Effector memory CD4-positive, alpha-beta T cell (primary cell): Measurements from ENCODE around the gene SLC12A9.
"Not testable (repeated sequence)": the region's sequence is repeated elsewhere in the genome, so short reads cannot be mapped to it uniquely, and the experiment has no call there.

ENCODE experiments used
- DNase-seq, 3 donors: peaks; one replicate each; pipeline ENCODE4 v3.0.0-alpha.2; 2020
- H3K27ac ChIP-seq: 2 replicates; pipeline ENCODE4 v1.7.0; 2013; ENCODE audit warnings: mild to moderate bottlenecking, low read length, moderate library complexity; ENCODE audit not compliant: insufficient read depth, poor library complexity, severe bottlenecking
- H3K27me3 ChIP-seq: replicated peaks from 2 replicates; pipeline ENCODE4 v1.7.0; 2013; ENCODE audit warnings: mild to moderate bottlenecking, low read length; ENCODE audit not compliant: insufficient read depth, control insufficient read depth, poor library complexity, severe bottlenecking
- H3K36me3 ChIP-seq: 2 replicates; pipeline ENCODE4 v1.7.0; 2013; ENCODE audit warnings: mild to moderate bottlenecking, low read length, moderate library complexity; ENCODE audit not compliant: control insufficient read depth, insufficient read depth
- H3K4me1 ChIP-seq: 2 replicates; pipeline ENCODE4 v1.7.0; 2013; ENCODE audit warnings: low read length, mild to moderate bottlenecking; ENCODE audit not compliant: control insufficient read depth, insufficient read depth, poor library complexity, severe bottlenecking
- H3K4me3 ChIP-seq: 2 replicates; pipeline ENCODE4 v1.7.0; 2013; ENCODE audit warnings: low read length, low read depth, mild to moderate bottlenecking; ENCODE audit not compliant: insufficient read depth, poor library complexity, severe bottlenecking
- H3K9me3 ChIP-seq: 2 replicates; pipeline ENCODE4 v1.7.0; 2013; ENCODE audit warnings: mild to moderate bottlenecking, low read length, moderate library complexity; ENCODE audit not compliant: control insufficient read depth

SLC12A9 gene

DNA sequence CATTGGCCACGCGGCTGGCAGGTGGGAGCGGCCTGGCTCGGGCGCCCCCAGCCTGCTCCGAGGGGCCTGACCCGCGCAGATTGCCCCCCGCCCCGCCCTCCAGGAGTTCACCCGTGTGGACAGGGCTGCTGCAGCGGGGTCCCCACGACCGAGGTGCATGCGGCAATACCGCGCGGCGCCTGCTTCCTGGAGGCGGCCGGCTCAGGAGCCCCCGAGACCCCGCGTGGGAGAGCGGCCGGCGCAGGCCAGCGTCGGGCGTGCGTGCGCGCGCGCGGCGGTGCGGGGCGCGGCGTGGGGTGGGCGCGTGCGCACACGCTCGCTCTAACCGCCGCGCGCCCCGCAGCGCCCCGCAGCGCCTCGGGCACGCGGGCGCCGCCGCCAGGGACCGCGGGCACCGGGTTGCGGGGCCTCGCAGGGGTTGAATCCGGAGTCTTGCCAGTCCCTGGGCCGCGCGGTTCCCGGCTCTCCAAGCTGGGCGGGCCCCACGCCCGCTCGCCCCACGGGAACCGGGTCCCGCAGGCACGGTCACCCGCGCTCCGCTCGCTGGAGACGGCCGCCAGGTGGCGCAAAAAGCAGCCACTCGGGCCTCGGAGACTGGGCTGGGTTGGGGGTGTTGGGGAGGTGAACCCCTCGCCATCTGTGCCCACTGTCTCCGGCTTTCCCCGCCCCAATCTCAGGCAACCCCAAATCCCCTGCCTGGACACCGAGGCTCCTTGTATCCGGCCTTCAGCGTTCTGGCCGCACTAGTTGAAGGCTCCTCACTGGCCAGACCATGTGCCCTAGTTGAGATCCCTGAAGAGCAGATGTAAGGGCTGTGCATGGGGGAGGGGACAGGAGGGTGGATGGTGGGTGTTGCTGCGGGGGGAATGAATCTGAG, 44.5 kb downstream of the SLC12A9 start:
- Histone ChIP-seq H3K36me3 (no peaks in the 10 kb centered on the region), H3K9me3 (no peaks in the 10 kb centered on the region), H3K27ac (no peak overlapping the region), H3K4me3 (peak overlapping the region; percentile 36), H3K27me3 (peaks cover 32% of the 10 kb centered on the region), H3K4me1 (peaks cover 22% of the 10 kb centered on the region)
- DNase-seq: peak; percentile 36 to 47 (median 38)

DNA sequence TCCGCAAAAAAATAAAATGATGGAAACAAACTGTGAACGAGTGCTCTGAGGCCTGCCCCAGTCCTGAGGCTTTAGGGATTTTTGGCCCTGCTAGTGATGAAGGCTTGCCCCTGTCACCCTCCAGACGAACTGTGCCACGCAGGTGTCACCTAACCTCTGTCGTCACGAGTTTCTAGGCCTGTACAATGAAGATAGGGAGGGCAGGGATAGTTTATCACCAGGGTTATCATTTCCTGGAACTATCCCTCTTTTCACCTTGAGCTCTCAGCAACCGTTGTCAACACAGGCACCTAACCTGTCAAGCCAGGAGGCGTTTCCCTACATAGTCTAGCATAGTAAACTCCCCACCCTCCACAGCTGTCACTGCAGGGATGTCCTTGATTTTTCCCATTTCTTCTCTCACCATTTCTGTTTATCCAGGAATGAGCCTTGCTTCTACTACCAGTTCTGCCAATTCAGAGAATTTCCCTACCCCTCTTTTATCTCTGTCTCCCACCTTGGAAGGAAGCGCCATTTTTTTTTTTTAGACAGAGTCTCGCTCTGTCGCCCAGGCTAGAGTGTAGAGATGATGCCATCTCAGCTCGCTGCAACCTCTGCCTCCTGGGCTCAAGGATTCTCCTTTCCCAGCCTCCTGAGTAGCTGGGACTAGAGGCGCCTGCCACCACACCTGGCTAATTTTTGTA, 45.4 kb downstream of the SLC12A9 start:
- Histone ChIP-seq H3K9me3 (no peaks in the 10 kb centered on the region), H3K27ac (no peak overlapping the region), H3K4me3 (no peak overlapping the region), H3K4me1 (peaks cover 22% of the 10 kb centered on the region), H3K36me3 (no peaks in the 10 kb centered on the region), H3K27me3 (peaks cover 29% of the 10 kb centered on the region)
- no peak for DNase-seq

DNA sequence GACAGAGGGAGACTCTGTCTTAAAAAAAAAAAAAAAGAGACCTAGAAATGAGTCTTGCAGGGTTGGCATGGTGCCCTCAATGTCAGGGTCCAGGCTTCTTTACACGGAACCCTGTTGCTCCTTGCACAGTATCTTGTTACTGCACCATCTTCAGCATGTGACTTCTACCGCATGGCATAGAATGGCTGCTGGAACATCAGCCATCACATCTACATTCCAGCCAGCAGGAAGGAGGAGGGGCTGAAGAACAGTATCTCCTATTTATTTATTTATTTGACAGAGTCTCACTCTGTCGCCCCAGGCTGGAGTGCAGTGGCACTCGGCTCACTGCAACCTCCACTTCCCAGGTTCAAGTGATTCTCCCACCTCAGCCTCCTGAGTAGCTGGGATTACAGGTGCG, 46.9 kb downstream of the SLC12A9 start:
- no peaks in the 10 kb centered on the region for H3K36me3 ChIP-seq
- H3K27me3 ChIP-seq: peaks cover 29% of the 10 kb centered on the region
- DNase-seq: no peak
- peaks cover 22% of the 10 kb centered on the region for H3K4me1 ChIP-seq
- no peaks in the 10 kb centered on the region for H3K9me3 ChIP-seq
- H3K4me3 ChIP-seq: no peak overlapping the region
- H3K27ac ChIP-seq: no peak overlapping the region

DNA sequence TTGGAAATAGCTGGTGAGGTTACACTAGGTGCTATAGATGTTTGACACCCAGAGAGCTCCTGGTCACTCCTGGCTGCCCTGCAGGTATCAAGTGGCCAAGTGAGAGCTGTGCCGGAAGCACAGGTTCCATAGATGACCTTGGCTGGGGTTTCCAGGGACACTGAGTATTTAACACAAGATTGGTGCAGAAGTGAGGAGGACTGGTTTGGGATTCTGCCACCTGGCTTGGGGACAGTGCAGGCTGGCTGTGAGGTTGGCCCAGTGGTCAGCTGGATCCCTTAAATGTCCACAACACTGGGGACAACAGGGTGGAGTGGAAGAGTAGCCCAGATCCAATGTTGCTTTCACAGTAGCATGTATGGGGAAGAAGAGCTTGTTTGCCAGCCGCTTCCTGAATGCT, 48.5 kb downstream of the SLC12A9 start:
- no peaks in the 10 kb centered on the region for H3K36me3 ChIP-seq
- H3K9me3 ChIP-seq: no peaks in the 10 kb centered on the region
- H3K27ac ChIP-seq: no peak overlapping the region
- H3K4me1 ChIP-seq: peaks cover 11% of the 10 kb centered on the region
- H3K4me3 ChIP-seq: no peak overlapping the region
- no peak for DNase-seq
- H3K27me3 ChIP-seq: peaks cover 17% of the 10 kb centered on the region

DNA sequence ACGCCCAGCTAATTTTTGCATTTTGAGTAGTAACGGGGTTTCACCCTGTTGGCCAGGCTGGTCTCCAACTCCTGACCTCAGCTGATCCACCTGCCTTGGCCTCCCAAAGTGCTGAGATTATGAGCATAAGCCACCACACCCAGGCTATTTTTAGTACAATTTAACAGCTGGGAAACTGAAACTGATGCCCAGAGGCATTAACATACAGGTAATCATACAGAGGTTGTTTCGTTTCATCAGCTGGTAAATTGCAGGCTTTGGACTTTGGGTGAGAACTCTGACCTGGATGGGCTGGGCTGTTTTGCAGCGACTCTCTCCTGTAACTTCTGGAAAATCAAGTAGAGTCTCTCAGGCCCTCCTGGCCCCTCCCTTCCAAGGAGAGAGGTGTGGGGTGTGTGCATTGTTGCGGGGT, 49.4 kb downstream of the SLC12A9 start:
- Histone ChIP-seq H3K27ac (no peak overlapping the region), H3K27me3 (peaks cover 10% of the 10 kb centered on the region), H3K4me1 (peaks cover 4% of the 10 kb centered on the region), H3K4me3 (no peak overlapping the region), H3K9me3 (no peaks in the 10 kb centered on the region), H3K36me3 (no peaks in the 10 kb centered on the region)
- no peak for DNase-seq

DNA sequence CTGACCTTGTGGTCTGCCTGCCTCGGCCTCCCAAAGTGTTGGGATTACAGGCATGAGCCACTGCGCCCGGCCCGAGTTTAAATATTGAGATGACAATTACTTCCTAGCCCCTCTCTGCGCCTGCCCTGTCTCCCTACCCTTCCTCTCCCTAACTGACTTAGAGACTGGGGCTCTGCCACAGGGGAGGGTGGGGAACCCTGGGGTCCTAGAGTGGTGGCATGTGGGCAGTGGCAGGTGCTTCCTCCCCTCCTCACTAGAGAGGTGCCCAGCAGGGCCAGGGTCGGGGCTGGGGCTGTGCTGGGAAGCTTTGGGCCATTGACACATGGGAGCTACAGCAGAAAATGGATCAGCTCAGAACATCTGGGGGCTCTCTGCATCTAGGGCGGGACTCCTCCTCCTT, 50.1 kb downstream of the SLC12A9 start:
- DNase-seq: no peak
- no peaks in the 10 kb centered on the region for H3K36me3 ChIP-seq
- no peaks in the 10 kb centered on the region for H3K4me1 ChIP-seq
- peaks cover 3% of the 10 kb centered on the region for H3K27me3 ChIP-seq
- H3K9me3 ChIP-seq: no peaks in the 10 kb centered on the region
- H3K27ac ChIP-seq: no peak overlapping the region
- no peak overlapping the region for H3K4me3 ChIP-seq

DNA sequence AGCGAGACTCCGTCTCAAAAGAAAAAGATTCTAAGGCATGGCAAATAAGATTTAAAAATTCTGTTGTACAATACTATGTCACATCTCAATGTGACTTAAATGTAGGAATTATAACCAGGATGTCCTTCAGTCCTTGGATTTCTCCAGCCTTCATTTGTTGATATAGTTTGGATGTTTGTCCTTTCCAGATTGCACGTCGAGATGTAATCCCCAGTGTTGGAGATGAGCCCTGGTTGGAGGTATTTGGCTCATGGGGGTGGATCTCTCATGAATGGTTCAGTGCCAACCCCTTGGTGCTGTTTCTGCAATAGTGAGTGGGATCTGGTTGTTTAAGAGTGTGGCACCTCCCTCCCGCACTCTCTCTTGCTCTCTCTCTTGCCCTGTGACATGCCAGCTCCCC, 56.0 kb downstream of the SLC12A9 start:
- Histone ChIP-seq H3K4me1 (no peaks in the 10 kb centered on the region), H3K9me3 (no peaks in the 10 kb centered on the region), H3K36me3 (no peaks in the 10 kb centered on the region), H3K4me3 (no peak overlapping the region), H3K27ac (no peak overlapping the region), H3K27me3 (no peaks in the 10 kb centered on the region)
- no peak for DNase-seq

DNA sequence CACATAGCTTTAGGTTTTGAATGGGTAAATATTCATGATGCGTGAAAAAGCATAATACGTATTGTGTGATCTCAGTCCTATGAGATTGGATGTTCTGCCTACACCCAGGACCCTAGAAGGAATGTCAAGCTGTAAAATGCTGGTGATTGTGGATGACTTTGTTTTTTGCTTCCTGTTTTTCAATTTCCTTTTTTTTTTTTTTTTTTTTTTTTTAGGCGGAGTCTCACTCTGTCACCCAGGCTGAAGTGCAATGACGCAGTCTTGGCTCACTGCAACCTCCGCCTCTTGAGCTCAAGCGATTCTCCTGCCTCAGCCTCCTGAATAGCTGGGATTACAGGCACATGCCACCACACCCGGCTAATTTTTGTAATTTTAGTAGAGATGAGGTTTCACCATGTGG, 57.9 kb downstream of the SLC12A9 start:
- H3K4me1 ChIP-seq, H3K4me3 ChIP-seq, H3K36me3 ChIP-seq, H3K9me3 ChIP-seq, H3K27me3 ChIP-seq, H3K27ac ChIP-seq, DNase-seq: not testable (repeated sequence)

DNA sequence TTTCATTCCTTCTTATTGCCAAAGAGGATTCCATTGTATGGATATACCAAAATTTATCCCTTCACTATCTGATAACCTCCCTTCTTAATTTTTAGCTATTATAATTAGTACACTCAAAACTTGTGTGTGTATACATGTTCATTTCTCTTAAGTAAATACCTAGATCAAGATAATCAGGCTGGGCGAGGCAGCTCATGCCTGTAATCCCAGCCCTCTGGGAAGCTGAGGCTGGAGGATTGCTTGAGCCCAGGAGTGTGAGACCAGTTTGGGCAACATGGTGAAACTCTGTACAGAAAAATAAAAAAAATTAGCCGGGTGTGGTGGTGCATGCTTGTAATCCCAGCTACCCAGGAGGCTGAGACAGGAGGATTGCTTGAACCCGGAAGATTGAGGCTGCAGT, 59.0 kb downstream of the SLC12A9 start:
- H3K36me3 ChIP-seq: no peaks in the 10 kb centered on the region
- no peak for DNase-seq
- H3K4me1 ChIP-seq: no peaks in the 10 kb centered on the region
- H3K9me3 ChIP-seq: no peaks in the 10 kb centered on the region
- H3K27ac ChIP-seq: no peak overlapping the region
- H3K27me3 ChIP-seq: no peaks in the 10 kb centered on the region
- H3K4me3 ChIP-seq: no peak overlapping the region

DNA sequence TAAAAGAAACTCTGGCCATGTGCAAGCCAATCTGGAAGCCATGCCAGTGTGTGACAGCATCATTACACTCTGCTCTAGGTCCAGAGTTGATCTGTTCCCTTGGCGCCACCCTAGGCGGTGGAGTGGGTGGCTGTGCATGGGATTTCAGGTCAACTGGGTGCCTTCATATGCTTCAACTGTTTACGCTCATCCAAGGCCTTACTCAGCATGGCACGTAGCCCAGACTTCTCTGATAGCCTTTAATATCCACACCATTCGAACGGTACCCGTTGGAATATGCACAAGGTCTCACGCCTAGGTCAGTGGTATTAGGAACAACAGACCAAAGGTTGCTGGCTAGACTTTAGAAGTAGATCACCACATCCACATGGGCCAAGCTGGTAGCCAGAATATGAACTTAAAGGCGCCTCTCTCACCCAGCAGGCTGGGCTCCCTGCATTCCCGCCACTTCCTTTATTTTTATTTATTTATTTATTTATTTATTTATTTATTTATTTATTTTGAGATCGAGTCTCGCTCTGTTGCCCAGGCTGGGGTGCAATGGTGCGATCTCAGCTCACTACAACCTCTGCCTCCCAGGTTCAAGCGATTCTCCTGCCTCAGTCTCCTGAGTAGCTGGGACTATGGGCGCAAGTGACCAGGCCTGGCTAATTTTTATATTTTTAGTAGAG, 61.8 kb downstream of the SLC12A9 start:
- no peaks in the 10 kb centered on the region for H3K4me1 ChIP-seq
- no peak for DNase-seq
- no peaks in the 10 kb centered on the region for H3K36me3 ChIP-seq
- no peak overlapping the region for H3K4me3 ChIP-seq
- no peak overlapping the region for H3K27ac ChIP-seq
- no peaks in the 10 kb centered on the region for H3K9me3 ChIP-seq
- no peaks in the 10 kb centered on the region for H3K27me3 ChIP-seq
